Measurements from ENCODE around the gene DNAJB6.

DNAJB6 gene

DNA sequence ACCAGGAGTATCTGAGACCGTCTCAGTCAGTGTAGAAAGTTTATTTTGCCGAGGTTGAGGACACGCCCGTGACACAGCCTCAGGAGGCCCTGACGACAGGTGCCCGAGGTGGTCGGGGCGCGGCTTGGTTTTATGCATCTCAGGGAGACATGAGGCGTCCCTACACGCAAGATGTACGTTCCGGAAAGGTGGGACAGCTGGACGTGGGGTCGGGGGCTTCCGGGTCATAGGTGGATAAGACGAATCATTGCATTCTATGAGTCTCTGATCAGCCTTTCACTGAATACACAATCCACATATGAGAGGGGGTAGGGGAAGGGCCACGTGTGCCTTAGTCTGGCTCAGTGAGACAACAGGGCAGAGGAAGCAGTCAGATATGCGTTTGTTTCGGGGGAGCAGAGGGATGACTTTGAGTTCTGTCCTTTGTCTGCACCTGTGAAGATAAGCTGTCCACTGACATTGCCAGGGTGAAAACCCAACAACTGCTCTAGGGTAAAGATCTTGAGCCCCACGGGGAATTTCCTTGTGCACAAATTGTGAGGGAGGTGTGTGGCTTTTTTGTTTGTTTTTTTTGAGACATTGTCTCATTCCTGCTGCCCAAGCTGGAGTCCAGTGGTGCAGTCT, 66.2 kb downstream of the DNAJB6 start:
- DNase-seq (ENCODE audit: extremely low spot score), result no peak
- ChIA-PET CTCF (interaction anchor here (1.0 kb wide), 2 partner anchors 16 to 25 kb away, joined by 3 read pairs; no protein-coding TSS in a partner anchor), POLR2A (no interaction called here)
- TF ChIP-seq FOXM1 (IDR thresholded peaks at IDR 0.05; ENCODE audit: borderline replicate concordance) (no peak), FOXA1 (IDR thresholded peaks at IDR 0.05) (no peak), SP1 (IDR thresholded peaks at IDR 0.05) (no peak), ELF4 (IDR thresholded peaks at IDR 0.05) (no peak), ZNF384 (IDR thresholded peaks at IDR 0.05) (no peak), CTBP1 (IDR thresholded peaks at IDR 0.05; ENCODE audit: borderline replicate concordance) (no peak), LEF1 (IDR thresholded peaks at IDR 0.05; ENCODE audit: borderline replicate concordance) (no peak), SUZ12 (IDR thresholded peaks at IDR 0.05) (no peak), L3MBTL2 (conservative IDR thresholded peaks at IDR 0.05) (no peak), BHLHE40 (IDR thresholded peaks at IDR 0.05; ENCODE audit: borderline replicate concordance) (no peak), HDGF (IDR thresholded peaks at IDR 0.05; ENCODE audit: borderline replicate concordance) (no peak)
- TF ChIP-seq, protein P1, sequence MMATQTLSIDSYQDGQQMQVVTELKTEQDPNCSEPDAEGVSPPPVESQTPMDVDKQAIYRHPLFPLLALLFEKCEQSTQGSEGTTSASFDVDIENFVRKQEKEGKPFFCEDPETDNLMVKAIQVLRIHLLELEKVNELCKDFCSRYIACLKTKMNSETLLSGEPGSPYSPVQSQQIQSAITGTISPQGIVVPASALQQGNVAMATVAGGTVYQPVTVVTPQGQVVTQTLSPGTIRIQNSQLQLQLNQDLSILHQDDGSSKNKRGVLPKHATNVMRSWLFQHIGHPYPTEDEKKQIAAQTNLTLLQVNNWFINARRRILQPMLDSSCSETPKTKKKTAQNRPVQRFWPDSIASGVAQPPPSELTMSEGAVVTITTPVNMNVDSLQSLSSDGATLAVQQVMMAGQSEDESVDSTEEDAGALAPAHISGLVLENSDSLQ (IDR thresholded peaks at IDR 0.05), result no peak

DNA sequence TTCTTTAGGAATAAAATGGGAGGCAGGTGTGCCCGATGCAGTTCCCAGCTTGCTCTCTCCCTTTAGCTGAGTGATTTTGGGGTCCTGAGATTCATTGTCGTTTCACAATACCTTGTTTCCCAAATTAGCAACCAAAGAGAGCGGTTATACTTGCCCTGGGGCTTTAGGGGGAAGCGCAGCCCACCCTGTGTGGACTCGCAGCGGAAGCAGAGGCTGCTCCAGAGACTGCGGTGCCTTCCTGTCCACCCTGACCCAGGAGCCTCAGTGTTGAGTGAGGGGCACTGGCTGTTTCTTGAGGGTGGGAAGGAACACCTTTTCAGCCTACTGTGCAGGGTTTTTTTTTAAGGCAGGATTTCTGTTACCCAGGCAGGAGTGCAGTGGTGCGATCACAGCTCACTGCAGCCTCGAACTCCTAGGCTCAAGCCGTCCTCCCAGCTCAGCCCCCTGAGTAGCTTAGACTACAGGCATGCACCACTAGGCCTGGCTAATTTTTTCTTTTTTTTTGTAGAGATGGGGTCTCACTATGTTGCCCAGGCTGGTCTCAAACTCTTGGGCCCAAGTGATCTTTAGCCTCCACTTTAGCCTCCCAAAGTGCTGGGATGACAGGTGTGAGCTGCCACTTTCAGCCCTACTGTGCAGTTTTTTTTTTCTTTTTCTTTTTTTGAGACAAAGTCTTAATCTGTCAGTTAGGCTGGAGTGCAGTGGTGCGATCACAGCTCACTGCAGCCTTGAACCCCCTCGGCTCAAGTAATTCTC, 67.0 kb downstream of the DNAJB6 start:
- no peak for DNase-seq (ENCODE audit: extremely low spot score)
- no peak for TF ChIP-seq BHLHE40 (IDR thresholded peaks at IDR 0.05; ENCODE audit: borderline replicate concordance)
- TF ChIP-seq TARDBP (IDR thresholded peaks at IDR 0.05), result no peak
- TF ChIP-seq, protein P1 (IDR thresholded peaks at IDR 0.05), result no peak
- no peak for TF ChIP-seq ZNF384 (IDR thresholded peaks at IDR 0.05)
- no peak for TF ChIP-seq L3MBTL2 (conservative IDR thresholded peaks at IDR 0.05)
- TF ChIP-seq SP1 (IDR thresholded peaks at IDR 0.05), result no peak
- no peak for TF ChIP-seq ELF4 (IDR thresholded peaks at IDR 0.05)
- no peak for TF ChIP-seq SUZ12 (IDR thresholded peaks at IDR 0.05)
- no peak for TF ChIP-seq FOXM1 (IDR thresholded peaks at IDR 0.05; ENCODE audit: borderline replicate concordance)
- no peak for TF ChIP-seq FOXA1 (IDR thresholded peaks at IDR 0.05)
- no peak for TF ChIP-seq HDGF (IDR thresholded peaks at IDR 0.05; ENCODE audit: borderline replicate concordance)
- no peak for TF ChIP-seq FOXK2 (IDR thresholded peaks at IDR 0.05)
- TF ChIP-seq CTBP1 (IDR thresholded peaks at IDR 0.05; ENCODE audit: borderline replicate concordance), result no peak
- CTCF ChIA-PET, result interaction anchor here (0.6 to 1.0 kb wide), 4 partner anchors 17 to 1538 kb away, joined by 3 to 5 read pairs (median 3); no protein-coding TSS in a partner anchor
- POLR2A ChIA-PET, result no interaction called here

- CTCF ChIA-PET, result interaction anchor here (0.8 kb wide), 1 partner anchor 18 kb away, joined by 3 read pairs; no protein-coding TSS in a partner anchor
- DNase-seq (ENCODE audit: extremely low spot score), result no peak
- POLR2A ChIA-PET, result no interaction called here
- no peak for TF ChIP-seq ELF4 (IDR thresholded peaks at IDR 0.05)
- no peak for TF ChIP-seq SUZ12 (IDR thresholded peaks at IDR 0.05)
- no peak for TF ChIP-seq L3MBTL2 (conservative IDR thresholded peaks at IDR 0.05)
- TF ChIP-seq LEF1 (IDR thresholded peaks at IDR 0.05; ENCODE audit: borderline replicate concordance), result no peak
- TF ChIP-seq, protein P1 (IDR thresholded peaks at IDR 0.05), result no peak
- no peak for TF ChIP-seq ARNT (IDR thresholded peaks at IDR 0.05)
- no peak for TF ChIP-seq FOXA1 (IDR thresholded peaks at IDR 0.05)
- no peak for TF ChIP-seq FOXK2 (IDR thresholded peaks at IDR 0.05)
- no peak for TF ChIP-seq BHLHE40 (IDR thresholded peaks at IDR 0.05; ENCODE audit: borderline replicate concordance)
- no peak for TF ChIP-seq NFRKB (IDR thresholded peaks at IDR 0.05)
- no peak for TF ChIP-seq FOXM1 (IDR thresholded peaks at IDR 0.05; ENCODE audit: borderline replicate concordance)
- no peak for TF ChIP-seq SP1 (IDR thresholded peaks at IDR 0.05)
Observed at GRCh38 chr7:157404845-157405481, 68.2 kb downstream of the DNAJB6 start.

- no peak for DNase-seq (ENCODE audit: extremely low spot score)
- no peak for TF ChIP-seq SP1 (IDR thresholded peaks at IDR 0.05)
- TF ChIP-seq FOXA1 (IDR thresholded peaks at IDR 0.05), result no peak
- TF ChIP-seq ARNT (IDR thresholded peaks at IDR 0.05), result no peak
- no peak for TF ChIP-seq SUZ12 (IDR thresholded peaks at IDR 0.05)
- no peak for TF ChIP-seq ZNF384 (IDR thresholded peaks at IDR 0.05)
- TF ChIP-seq, protein P1 (IDR thresholded peaks at IDR 0.05), result no peak
- no peak for TF ChIP-seq LEF1 (IDR thresholded peaks at IDR 0.05; ENCODE audit: borderline replicate concordance)
- TF ChIP-seq BHLHE40 (IDR thresholded peaks at IDR 0.05; ENCODE audit: borderline replicate concordance), result no peak
- TF ChIP-seq L3MBTL2 (conservative IDR thresholded peaks at IDR 0.05), result no peak
- no peak for TF ChIP-seq ELF4 (IDR thresholded peaks at IDR 0.05)
- TF ChIP-seq FOXM1 (IDR thresholded peaks at IDR 0.05; ENCODE audit: borderline replicate concordance), result no peak
- no peak for TF ChIP-seq FOXK2 (IDR thresholded peaks at IDR 0.05)
- no peak for TF ChIP-seq TARDBP (IDR thresholded peaks at IDR 0.05)
- CTCF ChIA-PET, result interaction anchor here (0.8 kb wide), 1 partner anchor 19 kb away, joined by 3 read pairs; no protein-coding TSS in a partner anchor
- POLR2A ChIA-PET, result no interaction called here
Observed at GRCh38 chr7:157405501-157405900, 68.7 kb downstream of the DNAJB6 start.
